HG03460 (cell line): ENCODE measurements around the gene LMOD3.

Experiments
- ATAC-seq: cut with Tn5 transposase; IDR thresholded peaks from one replicate; pipeline ENCODE4 v1.9.1; 2021; ENCODE audit not compliant: unreplicated experiment

LMOD3 gene

GRCh38 chr3:69126216-69126615, 3.8 kb upstream of the LMOD3 start:
- ATAC-seq: no peak

- ATAC-seq: no peak
Observed at GRCh38 chr3:69121950-69122349, 445 bp downstream of the LMOD3 start.

GRCh38 chr3:69121513-69121912, 882 bp downstream of the LMOD3 start:
- no peak for ATAC-seq

GRCh38 chr3:69120879-69121464, 1.4 kb downstream of the LMOD3 start:
- ATAC-seq: no peak

- no peak for ATAC-seq
Observed at GRCh38 chr3:69119681-69120080, 2.7 kb downstream of the LMOD3 start.

- ATAC-seq: no peak
Observed at GRCh38 chr3:69119138-69119537, 3.3 kb downstream of the LMOD3 start.

GRCh38 chr3:69118555-69118954, 3.8 kb downstream of the LMOD3 start:
- ATAC-seq: no peak

- no peak for ATAC-seq
Observed at GRCh38 chr3:69116897-69117296, 5.5 kb downstream of the LMOD3 start.

GRCh38 chr3:69116162-69116561, 6.2 kb downstream of the LMOD3 start:
- no peak for ATAC-seq

- no peak for ATAC-seq
Observed at GRCh38 chr3:69115731-69116130, 6.7 kb downstream of the LMOD3 start.

- ATAC-seq: no peak
Observed at GRCh38 chr3:69113536-69113935, 8.9 kb downstream of the LMOD3 start.

GRCh38 chr3:69110941-69111546, 11.4 kb downstream of the LMOD3 start:
- no peak for ATAC-seq

- no peak for ATAC-seq
Observed at GRCh38 chr3:69108811-69109210, 13.6 kb downstream of the LMOD3 start.

GRCh38 chr3:69107841-69108240, 14.6 kb downstream of the LMOD3 start:
- ATAC-seq: no peak

GRCh38 chr3:69105320-69105719, 17.1 kb downstream of the LMOD3 start:
- no peak for ATAC-seq

GRCh38 chr3:69104586-69104985, 17.8 kb downstream of the LMOD3 start:
- ATAC-seq: no peak

- no peak for ATAC-seq
Observed at GRCh38 chr3:69103123-69103522, 19.3 kb downstream of the LMOD3 start.

GRCh38 chr3:69102384-69102783, 20.0 kb downstream of the LMOD3 start:
- no peak for ATAC-seq

- ATAC-seq: no peak
Observed at GRCh38 chr3:69099576-69099975, 22.8 kb downstream of the LMOD3 start.

GRCh38 chr3:69097407-69098086, 24.8 kb downstream of the LMOD3 start:
- no peak for ATAC-seq

GRCh38 chr3:69096299-69096698, 26.1 kb downstream of the LMOD3 start:
- ATAC-seq: no peak

GRCh38 chr3:69095636-69096035, 26.8 kb downstream of the LMOD3 start:
- no peak for ATAC-seq
